SU-DHL-6 (cell line): ENCODE data around the gene MMP24.

Experiments used
- CTCF ChIP-seq: fragments of 200-600 bp; sonication (generic); IDR thresholded peaks from one replicate; pipeline ENCODE4 v1.5.1; 2017; ENCODE audit warnings: antibody characterized with exemption, mild to moderate bottlenecking, low read length, moderate library complexity; ENCODE audit not compliant: insufficient read depth, poor library complexity, severe bottlenecking
- EZH2phosphoT487 ChIP-seq: fragments of 200-600 bp; sonication (generic), shearing (Covaris generic); conservative IDR thresholded peaks from 2 replicates; pipeline ENCODE4 v1.6.1; 2018; ENCODE audit warnings: mild to moderate bottlenecking, antibody characterized with exemption, low read length, moderate library complexity, mixed read lengths

GRCh38 chr20:35274172-35275092, 47.9 kb downstream of the MMP24 start:
- TF ChIP-seq CTCF (no peak), EZH2phosphoT487 (no peak)
